Activated naive CD8-positive, alpha-beta T cell (primary cell): ENCODE data around the gene IGSF9B.

ENCODE experiments used
- H3K27ac Mint-ChIP-seq: one replicate; pipeline ENCODE4 v1.8.0; 2021; ENCODE audit warnings: mixed read lengths
- H3K27me3 Mint-ChIP-seq: one replicate; pipeline ENCODE4 v1.8.0; 2021; ENCODE audit warnings: mixed read lengths
- H3K36me3 Mint-ChIP-seq: one replicate; pipeline ENCODE4 v1.8.0; 2021; ENCODE audit warnings: mixed read lengths
- H3K4me1 Mint-ChIP-seq: one replicate; pipeline ENCODE4 v1.8.0; 2021; ENCODE audit warnings: low read depth, mixed read lengths
- H3K4me3 Mint-ChIP-seq: one replicate; pipeline ENCODE4 v1.8.0; 2021; ENCODE audit warnings: mild to moderate bottlenecking, mixed read lengths
- H3K9me3 Mint-ChIP-seq: one replicate; pipeline ENCODE4 v1.8.0; 2021; ENCODE audit warnings: low read depth, mixed read lengths

The IGSF9B gene

DNA sequence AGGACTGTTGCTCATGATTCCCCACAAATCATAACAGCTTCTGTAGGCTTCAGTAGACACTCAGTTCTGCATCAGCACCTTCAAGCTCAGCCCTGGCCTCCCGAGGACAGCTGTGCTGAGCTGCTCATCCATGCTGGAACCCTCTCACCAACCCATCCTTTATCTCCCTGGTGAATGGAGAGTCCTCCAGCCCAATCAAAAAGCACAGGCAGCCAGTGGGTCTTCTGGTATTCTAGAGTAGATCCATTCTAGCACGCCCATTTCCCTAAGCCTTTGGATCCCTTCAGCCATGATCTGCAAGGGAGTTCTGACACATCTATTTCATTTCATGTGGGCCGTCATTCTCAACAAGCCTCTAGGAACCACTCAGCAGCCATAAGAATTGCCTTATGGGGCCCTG is 66.9 kb downstream of the IGSF9B start:
- Mint-ChIP-seq H3K27me3 (peaks cover 18% of the 10 kb centered on the region), H3K4me3 (no peak overlapping the region), H3K4me1 (no peaks in the 10 kb centered on the region), H3K9me3 (no peaks in the 10 kb centered on the region), H3K27ac (no peak overlapping the region), H3K36me3 (no peaks in the 10 kb centered on the region)

DNA sequence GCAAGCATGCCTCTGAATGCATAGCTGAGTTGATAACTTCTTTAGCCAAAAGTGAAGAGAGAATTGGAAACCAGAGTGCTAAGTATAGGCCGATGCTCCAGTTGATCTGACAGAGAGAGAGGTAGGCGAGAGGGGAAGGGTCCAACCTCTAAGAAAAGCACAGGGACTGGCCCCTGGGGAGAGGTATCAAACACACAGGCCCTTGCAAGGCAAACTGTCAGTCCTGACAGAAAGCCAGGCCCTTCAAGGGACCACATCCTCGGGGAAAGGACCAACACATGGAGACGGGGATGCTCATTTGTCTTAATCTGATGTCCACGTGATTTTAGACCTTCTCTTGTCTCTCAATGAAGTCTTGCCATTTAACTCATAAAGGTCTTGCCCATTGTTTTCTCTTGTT is 67.6 kb downstream of the IGSF9B start:
- Mint-ChIP-seq H3K27ac (no peak overlapping the region), H3K9me3 (no peaks in the 10 kb centered on the region), H3K4me3 (no peak overlapping the region), H3K4me1 (no peaks in the 10 kb centered on the region), H3K36me3 (no peaks in the 10 kb centered on the region), H3K27me3 (peaks cover 23% of the 10 kb centered on the region)

- no peak overlapping the region for H3K27ac Mint-ChIP-seq
- no peak overlapping the region for H3K4me3 Mint-ChIP-seq
- peaks cover 5% of the 10 kb centered on the region for H3K36me3 Mint-ChIP-seq
- H3K4me1 Mint-ChIP-seq: no peaks in the 10 kb centered on the region
- peaks cover 31% of the 10 kb centered on the region for H3K27me3 Mint-ChIP-seq
- H3K9me3 Mint-ChIP-seq: peaks cover 6% of the 10 kb centered on the region
Observed at GRCh38 chr11:133887692-133888332, 69.0 kb downstream of the IGSF9B start.

DNA sequence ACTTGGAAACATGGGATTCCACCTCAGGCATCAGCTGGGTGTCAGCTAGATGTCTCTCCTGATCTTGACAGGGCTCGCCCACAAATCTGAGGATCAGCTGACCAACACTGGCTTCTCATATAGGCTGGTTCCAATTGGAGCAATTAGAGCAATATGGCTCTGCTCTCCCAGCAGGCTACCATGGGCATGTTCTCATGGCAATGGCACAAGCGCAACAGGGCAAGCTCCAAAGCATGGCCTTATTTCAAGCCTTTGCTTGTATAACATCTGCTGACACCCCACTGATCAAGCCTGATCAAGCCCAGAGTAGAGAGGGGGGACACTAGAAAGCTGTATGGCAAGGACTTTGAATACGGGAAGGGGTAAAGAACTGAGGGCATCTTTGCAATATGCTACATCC is 70.7 kb downstream of the IGSF9B start:
- Mint-ChIP-seq H3K9me3 (peaks cover 6% of the 10 kb centered on the region), H3K4me3 (no peak overlapping the region), H3K27me3 (peaks cover 34% of the 10 kb centered on the region), H3K27ac (no peak overlapping the region), H3K4me1 (no peaks in the 10 kb centered on the region), H3K36me3 (peaks cover 8% of the 10 kb centered on the region)

DNA sequence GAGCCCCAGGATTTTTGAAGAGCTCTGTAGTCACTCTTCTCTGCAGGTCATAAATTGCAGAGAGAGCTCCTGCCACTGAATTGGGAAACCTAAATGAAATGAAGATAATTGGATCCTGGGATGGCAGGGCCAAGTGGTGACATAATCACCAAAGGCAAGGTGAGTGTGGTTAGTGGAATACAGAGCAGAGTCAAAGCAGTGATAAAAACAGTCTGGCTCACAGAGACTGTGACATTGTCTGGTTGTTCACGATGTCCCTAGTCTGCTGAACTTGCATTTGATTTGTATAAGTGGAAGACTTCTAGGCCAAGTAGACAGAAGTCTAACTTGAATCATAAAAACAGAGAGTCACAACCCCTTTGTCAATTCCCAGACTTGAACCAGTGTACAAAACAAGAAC is 84.6 kb downstream of the IGSF9B start:
- no peak overlapping the region for H3K4me3 Mint-ChIP-seq
- H3K9me3 Mint-ChIP-seq: peaks cover under 1% of the 10 kb centered on the region
- no peak overlapping the region for H3K27ac Mint-ChIP-seq
- no peaks in the 10 kb centered on the region for H3K36me3 Mint-ChIP-seq
- H3K27me3 Mint-ChIP-seq: no peaks in the 10 kb centered on the region
- no peaks in the 10 kb centered on the region for H3K4me1 Mint-ChIP-seq

DNA sequence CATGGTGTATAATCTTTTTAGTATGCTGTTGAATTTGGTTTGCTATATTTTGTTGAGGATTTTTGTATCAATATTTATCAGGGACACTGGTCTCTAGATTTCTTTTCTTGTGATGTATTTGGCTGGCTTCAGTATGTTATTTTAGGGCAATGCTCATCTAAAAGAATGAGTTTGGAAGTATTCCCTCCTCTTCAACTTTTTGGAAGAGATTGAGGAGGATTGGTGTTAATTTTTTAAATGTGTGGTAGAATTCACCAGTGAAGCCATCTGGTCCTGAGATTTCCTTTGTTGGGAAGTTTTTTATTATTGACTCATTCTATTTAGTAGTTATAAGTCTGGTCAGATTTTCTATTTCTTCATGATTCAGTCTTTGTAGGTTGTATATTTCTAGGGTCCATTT is 89.3 kb downstream of the IGSF9B start:
- H3K4me1 Mint-ChIP-seq: no peaks in the 10 kb centered on the region
- no peak overlapping the region for H3K27ac Mint-ChIP-seq
- H3K27me3 Mint-ChIP-seq: peaks cover 9% of the 10 kb centered on the region
- H3K4me3 Mint-ChIP-seq: no peak overlapping the region
- H3K9me3 Mint-ChIP-seq: no peaks in the 10 kb centered on the region
- no peaks in the 10 kb centered on the region for H3K36me3 Mint-ChIP-seq

GRCh38 chr11:133865466-133865865 is 91.3 kb downstream of the IGSF9B start:
- peaks cover 19% of the 10 kb centered on the region for H3K27me3 Mint-ChIP-seq
- H3K4me1 Mint-ChIP-seq: no peaks in the 10 kb centered on the region
- H3K27ac Mint-ChIP-seq: no peak overlapping the region
- H3K4me3 Mint-ChIP-seq: no peak overlapping the region
- H3K36me3 Mint-ChIP-seq: no peaks in the 10 kb centered on the region
- no peaks in the 10 kb centered on the region for H3K9me3 Mint-ChIP-seq

DNA sequence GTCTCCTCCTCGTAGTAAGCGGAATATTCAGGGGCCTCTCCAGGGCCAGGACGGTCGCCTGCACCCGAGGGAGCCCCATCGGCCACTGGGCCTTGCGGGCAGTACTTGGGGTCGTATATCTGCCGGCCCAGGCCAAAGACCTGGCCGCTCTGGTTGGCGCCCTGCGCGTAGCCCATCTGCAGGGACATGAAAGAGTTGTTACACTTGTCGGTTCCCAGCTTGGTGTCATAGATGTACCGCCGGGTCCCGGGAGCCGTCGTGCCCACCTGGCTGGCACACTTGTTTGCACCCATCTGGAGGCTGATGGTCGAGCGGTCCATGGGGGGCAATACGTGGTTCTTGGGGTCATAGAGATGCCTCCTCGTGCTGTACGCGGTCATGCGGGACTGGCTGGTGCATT is 92.0 kb downstream of the IGSF9B start:
- Mint-ChIP-seq H3K27me3 (peaks cover 20% of the 10 kb centered on the region), H3K9me3 (no peaks in the 10 kb centered on the region), H3K4me3 (no peak overlapping the region), H3K4me1 (no peaks in the 10 kb centered on the region), H3K27ac (no peak overlapping the region), H3K36me3 (no peaks in the 10 kb centered on the region)

DNA sequence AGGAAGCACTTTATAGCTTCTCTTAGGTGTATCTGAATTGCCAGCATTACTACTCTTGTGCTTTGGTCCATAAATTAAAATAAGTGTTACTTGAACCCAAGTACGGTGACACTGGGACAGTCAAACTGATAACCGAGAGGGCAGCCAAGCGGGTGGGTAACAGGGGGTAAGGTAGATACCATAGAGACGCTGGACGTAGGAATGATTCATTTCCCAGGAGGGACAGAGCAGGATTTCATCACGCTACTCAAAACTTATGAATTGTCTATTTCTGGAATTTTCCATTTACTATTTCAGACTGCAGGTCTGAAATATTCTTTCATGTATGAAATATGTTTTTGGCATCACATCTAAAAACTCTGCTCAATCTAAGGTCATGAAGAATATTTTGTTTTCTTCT is 96.6 kb downstream of the IGSF9B start:
- Mint-ChIP-seq H3K4me3 (no peak overlapping the region), H3K4me1 (no peaks in the 10 kb centered on the region), H3K9me3 (peaks cover 4% of the 10 kb centered on the region), H3K27ac (no peak overlapping the region), H3K27me3 (peaks cover 32% of the 10 kb centered on the region), H3K36me3 (no peaks in the 10 kb centered on the region)
